Choroid plexus epithelial cell (primary cell): ENCODE data around the gene PML.
A peak's percentile ranks its signal among the peaks of the same experiment; 100 is the strongest.
"Not testable (repeated sequence)": the region's sequence is repeated elsewhere in the genome, so short reads cannot be mapped to it uniquely, and the experiment has no call there.

Source experiments
- DNase-seq: peaks from one replicate; pipeline ENCODE4 v3.0.0-alpha.2; 2010; ENCODE audit warnings: low read depth
- H3K4me3 ChIP-seq: 2 replicates; pipeline ENCODE4 v1.5.1; 2011; ENCODE audit warnings: low read depth, mild to moderate bottlenecking, control low read depth, low read length, moderate library complexity
- CTCF ChIP-seq: conservative IDR thresholded peaks from 2 replicates; pipeline ENCODE4 v1.5.1; 2011; ENCODE audit warnings: low read depth, mild to moderate bottlenecking, control low read depth, inconsistent platforms, low read length, moderate library complexity

PML gene

GRCh38 chr15:73957785-73958184 lies 36.7 kb upstream of the PML start:
- DNase-seq: no peak
- TF ChIP-seq CTCF: no peak
- no peak overlapping the region for H3K4me3 ChIP-seq

GRCh38 chr15:73959012-73959581 lies 35.4 kb upstream of the PML start:
- no peak for TF ChIP-seq CTCF
- no peak for DNase-seq
- no peak overlapping the region for H3K4me3 ChIP-seq

- TF ChIP-seq CTCF: no peak
- H3K4me3 ChIP-seq: no peak overlapping the region
Observed at GRCh38 chr15:73959801-73960200, 34.7 kb upstream of the PML start.

GRCh38 chr15:73960472-73961070 lies 33.9 kb upstream of the PML start:
- H3K4me3 ChIP-seq, DNase-seq: not testable (repeated sequence)

More at GRCh38 chr15:73959801-73960200, 34.7 kb upstream of the PML start:
- DNase-seq: no peak

- no peak for TF ChIP-seq CTCF
- H3K4me3 ChIP-seq: no peak overlapping the region
- no peak for DNase-seq
Observed at GRCh38 chr15:73962433-73962832, 32.1 kb upstream of the PML start.

- DNase-seq: peak; percentile 84
- TF ChIP-seq CTCF: peak; percentile 97
- H3K4me3 ChIP-seq: no peak overlapping the region
Observed at GRCh38 chr15:73964736-73965093, 29.8 kb upstream of the PML start.

- TF ChIP-seq CTCF: no peak
- no peak overlapping the region for H3K4me3 ChIP-seq
- no peak for DNase-seq
Observed at GRCh38 chr15:73965094-73965757, 29.3 kb upstream of the PML start.
